Measurements from ENCODE around the gene SLC7A4.

GRCh38 chr22:21025763-21026755, 6.3 kb downstream of the SLC7A4 start:
- TF ChIP-seq CTCF (IDR thresholded peaks at IDR 0.05) = no peak
- TF ChIP-seq ZFX (IDR thresholded peaks at IDR 0.05; ENCODE audit: borderline replicate concordance) = no peak
